B cell (primary cell): ENCODE measurements around the gene PTPRM.

Experiments used
- CTCF ChIP-seq: fragments of 200-600 bp; IDR thresholded peaks from one replicate; pipeline ENCODE4 v1.8.0; 2022; ENCODE audit warnings: antibody characterized with exemption, mild to moderate bottlenecking
- EZH2 ChIP-seq: IDR thresholded peaks from 2 replicates; pipeline ENCODE4 v1.6.1; 2012; ENCODE audit warnings: borderline replicate concordance, low read depth, mild to moderate bottlenecking, moderate library complexity, low read length; ENCODE audit not compliant: insufficient read depth, poor library complexity, severe bottlenecking

GRCh38 chr18:7856116-7856515 is 289.0 kb downstream of the PTPRM start:
- TF ChIP-seq CTCF (no peak), EZH2 (no peak)
